HG02981 (cell line): ENCODE measurements around the gene ZNF112.
A peak's percentile ranks its signal among the peaks of the same experiment; 100 is the strongest.
"Not testable (repeated sequence)": the region's sequence is repeated elsewhere in the genome, so short reads cannot be mapped to it uniquely, and the experiment has no call there.

Experiments used
- ATAC-seq: cut with Tn5 transposase; IDR thresholded peaks from one replicate; pipeline ENCODE4 v1.9.1; 2021; ENCODE audit warnings: mild to moderate bottlenecking, moderate library complexity; ENCODE audit not compliant: unreplicated experiment

ZNF112 gene

DNA sequence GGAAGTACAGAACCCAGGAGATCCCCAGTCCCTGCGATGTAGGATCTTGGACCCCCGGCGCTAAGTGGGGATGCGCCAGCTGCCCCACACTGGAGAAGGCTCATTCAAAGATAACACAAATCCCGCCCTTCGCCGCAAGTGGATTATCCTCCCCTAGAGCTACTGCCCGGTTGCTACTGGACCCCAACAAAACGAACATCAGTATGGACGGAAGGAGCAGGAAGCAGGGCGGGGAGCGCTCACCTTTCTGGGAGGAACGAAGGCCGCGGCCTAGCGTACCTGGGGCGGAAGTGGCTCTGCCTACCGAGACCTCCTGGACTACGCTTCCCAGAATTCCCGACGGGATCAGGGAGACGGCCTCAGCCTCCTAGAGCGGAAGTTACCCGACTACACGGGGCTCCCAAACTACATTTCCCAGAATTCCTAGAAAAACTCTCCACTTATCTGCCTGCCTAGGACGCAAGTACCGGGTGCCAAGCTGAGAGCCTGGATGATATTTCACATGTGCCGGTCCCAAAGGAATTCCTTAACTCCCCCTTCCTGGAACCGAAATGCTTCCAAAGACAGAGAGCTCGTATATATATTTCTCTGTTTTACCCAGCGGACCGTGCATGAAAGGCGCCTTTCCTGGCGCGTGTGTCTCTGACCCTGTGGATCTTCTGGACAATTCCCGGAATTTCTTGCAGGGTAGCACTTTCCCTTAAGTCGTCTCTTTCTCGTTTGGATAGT, at the start of gene ZNF112:
Gene ZNF112 (minus strand): TSS at position 298 of the 729 bp plus-strand sequence. CDS start 16,141 bp downstream, outside the sequence.
- no peak for ATAC-seq

- peak; percentile 74 for ATAC-seq
Measured at GRCh38 chr19:44401139-44402115, 44.9 kb upstream of the ZNF112 start, which contains the start of gene ZNF285. Gene ZNF285, minus strand, starts transcription at chr19:44401608. Its CDS starts 4,395 bp downstream, at chr19:44397213.

- ATAC-seq = not testable (repeated sequence)
Measured at GRCh38 chr19:44389268-44389667, 32.8 kb upstream of the ZNF112 start.

DNA sequence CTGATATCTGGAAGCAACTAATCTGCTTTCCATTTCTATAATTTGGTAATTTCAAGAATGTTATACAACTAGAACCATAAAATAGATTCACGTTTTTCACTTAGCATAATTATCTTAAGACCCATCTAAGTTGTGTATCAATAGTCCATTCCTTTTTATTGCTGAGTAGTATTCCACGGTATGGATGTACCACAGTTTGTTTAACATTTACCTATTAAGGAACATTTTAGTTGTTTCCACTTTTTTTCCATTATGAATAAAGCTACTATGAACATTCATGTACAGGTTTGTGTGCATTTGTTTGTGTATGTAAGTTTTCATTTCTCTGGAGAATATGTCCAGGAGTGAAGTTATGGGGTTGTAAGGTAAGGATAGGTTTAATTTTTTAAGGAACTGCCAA, 18.3 kb upstream of the ZNF112 start:
- no peak for ATAC-seq

- no peak for ATAC-seq
Measured at GRCh38 chr19:44371815-44372480, 15.5 kb upstream of the ZNF112 start.

DNA sequence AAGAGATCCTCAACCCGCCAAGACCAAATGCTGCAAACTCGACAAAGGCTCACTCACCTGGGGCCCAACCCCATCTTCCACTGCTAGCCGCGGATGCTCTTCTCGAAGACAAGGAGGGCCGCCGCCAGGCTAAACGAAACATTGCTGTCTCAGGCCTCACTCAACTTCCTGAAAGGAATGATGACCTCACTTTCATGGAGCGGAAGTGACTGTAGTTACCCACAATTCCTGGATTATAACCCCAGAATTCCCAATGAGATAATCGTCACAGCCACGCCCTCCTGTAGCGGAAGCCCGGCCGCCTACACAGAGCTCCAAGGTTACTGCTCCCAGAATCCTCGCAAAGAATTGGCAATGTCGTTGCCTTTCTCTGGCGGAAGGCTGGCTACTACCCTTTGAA, 10.5 kb upstream of the ZNF112 start:
- ATAC-seq = no peak

GRCh38 chr19:44346556-44346955, 9.9 kb downstream of the ZNF112 start:
- no peak for ATAC-seq

GRCh38 chr19:44345959-44346358, 10.5 kb downstream of the ZNF112 start:
- no peak for ATAC-seq

GRCh38 chr19:44344255-44344654, 12.2 kb downstream of the ZNF112 start:
- no peak for ATAC-seq

GRCh38 chr19:44341794-44342193, 14.7 kb downstream of the ZNF112 start:
- no peak for ATAC-seq

DNA sequence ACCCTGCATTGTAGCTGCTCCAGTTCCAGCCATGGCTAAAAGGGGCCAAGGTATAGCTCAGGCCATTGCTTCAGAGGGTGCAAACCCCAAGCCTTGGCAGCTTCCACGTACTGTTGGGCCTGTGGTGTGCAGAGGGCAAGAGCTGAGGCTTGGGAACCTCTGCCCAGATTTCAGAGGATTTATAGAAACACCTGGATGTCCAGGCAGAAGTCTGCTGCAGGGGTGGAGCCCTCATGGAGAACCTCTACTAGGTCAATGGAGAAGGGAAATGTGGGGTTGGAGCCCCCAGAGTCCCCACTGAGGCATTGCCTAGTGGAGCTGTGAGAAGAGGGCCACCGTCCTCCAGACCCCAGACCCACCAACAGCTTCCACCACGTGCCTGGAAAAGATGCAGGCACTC, 21.8 kb downstream of the ZNF112 start:
- not testable (repeated sequence) for ATAC-seq

GRCh38 chr19:44332145-44332544, 24.3 kb downstream of the ZNF112 start:
- ATAC-seq = no peak

DNA sequence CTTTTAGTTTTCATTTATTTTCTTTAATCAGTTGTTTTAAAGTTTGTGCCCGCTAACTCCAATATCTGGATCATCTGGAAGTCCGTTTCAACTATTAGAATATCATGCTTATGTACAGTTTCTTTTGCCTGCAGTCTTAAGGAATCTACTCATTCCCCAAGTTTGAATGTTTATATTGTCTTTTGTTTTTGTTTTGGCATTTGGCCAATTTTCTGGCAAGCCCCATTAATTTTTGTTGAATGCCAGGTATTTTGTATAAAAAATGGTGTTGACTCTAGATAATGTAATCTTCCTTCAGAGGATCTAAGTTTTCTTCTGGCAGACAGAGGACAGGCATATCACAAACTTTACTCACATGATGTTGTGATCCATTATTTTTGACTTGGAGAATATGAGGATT, 40.6 kb downstream of the ZNF112 start:
- no peak for ATAC-seq

DNA sequence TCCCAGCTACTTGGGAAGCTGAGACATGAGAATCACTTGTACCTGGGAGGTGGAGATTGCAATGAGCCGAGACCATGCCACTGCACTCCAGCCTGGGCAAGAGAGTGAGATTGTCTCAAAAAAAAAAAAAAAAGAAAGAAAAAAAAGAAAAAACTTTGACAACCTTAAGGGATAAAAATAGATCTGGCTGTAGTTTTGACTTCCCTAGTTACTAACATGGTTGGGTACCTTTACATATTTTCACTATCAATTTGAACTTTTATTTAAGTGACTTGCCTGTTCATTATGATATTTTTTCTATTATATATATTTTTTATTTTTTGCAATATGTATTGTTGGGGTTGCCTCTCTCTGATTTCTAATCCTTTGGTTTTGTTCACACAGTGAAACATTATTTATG, 43.2 kb downstream of the ZNF112 start:
- no peak for ATAC-seq

DNA sequence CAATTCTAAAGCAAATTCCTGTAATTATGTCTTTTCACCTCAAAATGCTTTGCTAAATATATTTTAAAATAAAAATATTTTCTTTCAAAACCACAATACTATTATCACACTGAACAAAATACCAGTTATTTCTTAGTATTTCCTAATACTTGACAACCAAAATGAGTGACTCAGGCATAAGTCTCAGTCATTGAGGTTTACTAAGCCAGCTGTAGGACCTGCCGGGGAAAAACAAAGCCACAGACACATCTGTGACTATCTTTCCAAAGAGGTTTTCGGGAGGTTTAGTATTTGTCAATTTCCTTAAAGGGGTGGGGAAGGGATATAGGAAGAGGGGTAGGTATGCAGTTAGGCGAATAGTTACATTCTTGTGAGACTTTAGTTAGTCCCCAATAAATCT, 48.5 kb downstream of the ZNF112 start:
- ATAC-seq = no peak

GRCh38 chr19:44306283-44306682, 50.2 kb downstream of the ZNF112 start:
- no peak for ATAC-seq

- ATAC-seq = no peak
Measured at GRCh38 chr19:44305457-44305856, 51.0 kb downstream of the ZNF112 start.

- peak; percentile 86 for ATAC-seq
Measured at GRCh38 chr19:44304659-44305193, 51.8 kb downstream of the ZNF112 start, which contains the start of gene ZNF235. Gene ZNF235, minus strand, starts transcription at chr19:44305025. Its CDS starts 1,621 bp downstream, at chr19:44303404.

DNA sequence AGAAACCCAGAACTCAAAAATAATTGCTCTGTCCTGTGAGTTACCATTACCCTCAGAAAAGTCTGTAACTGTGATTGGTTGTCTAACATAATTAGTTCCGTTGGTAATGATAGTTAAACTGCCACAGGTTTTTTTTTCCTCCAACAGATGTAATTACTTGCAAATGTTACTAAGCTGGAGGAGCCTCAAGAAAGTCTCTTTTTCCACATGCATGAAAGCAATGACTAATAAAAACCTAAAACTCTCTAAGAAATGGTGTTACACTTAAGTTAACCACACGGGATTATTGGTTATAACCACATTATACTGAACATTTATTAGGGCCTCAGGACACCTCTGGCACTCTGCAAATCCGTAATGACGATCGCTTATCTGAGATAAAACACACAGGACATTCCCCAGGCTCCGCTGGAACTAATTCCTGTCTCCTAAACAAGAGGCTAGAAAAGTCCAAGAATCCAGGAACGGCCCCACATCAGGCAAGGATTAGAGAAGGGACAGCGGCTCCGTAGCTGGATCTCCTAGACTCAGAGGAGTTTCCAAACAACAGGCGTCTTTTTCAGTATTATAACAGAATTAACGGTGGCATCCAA, 52.4 kb downstream of the ZNF112 start:
- ATAC-seq = no peak

- no peak for ATAC-seq
Measured at GRCh38 chr19:44303320-44303719, 53.2 kb downstream of the ZNF112 start.
